HG03025 (cell line): ENCODE results near the gene SEL1L2.

ENCODE experiments used
- ATAC-seq: cut with Tn5 transposase; IDR thresholded peaks from one replicate; pipeline ENCODE4 v1.9.1; 2021; ENCODE audit warnings: mild to moderate bottlenecking, moderate library complexity; ENCODE audit not compliant: unreplicated experiment, low FRiP score

Gene SEL1L2

DNA sequence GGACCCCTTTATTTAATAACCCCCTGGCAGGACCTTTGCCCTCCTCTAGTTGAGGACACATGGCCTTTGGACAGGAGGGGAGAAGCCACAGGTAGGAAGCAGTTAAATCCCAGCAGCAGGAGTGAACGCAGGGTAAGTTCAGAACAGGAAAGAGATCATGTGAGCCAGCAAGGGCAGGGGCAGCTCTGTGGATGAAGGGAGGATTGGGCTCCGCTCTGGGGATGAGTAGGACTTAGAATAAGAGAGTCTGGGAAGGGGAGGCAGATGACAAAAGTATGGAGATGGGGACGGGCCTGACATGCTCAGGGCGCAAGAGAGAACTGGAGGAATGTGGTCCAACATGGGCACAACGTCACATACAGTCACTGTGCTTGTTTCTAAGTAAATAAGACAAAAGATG, 116.6 kb downstream of the SEL1L2 start:
- no peak for ATAC-seq

DNA sequence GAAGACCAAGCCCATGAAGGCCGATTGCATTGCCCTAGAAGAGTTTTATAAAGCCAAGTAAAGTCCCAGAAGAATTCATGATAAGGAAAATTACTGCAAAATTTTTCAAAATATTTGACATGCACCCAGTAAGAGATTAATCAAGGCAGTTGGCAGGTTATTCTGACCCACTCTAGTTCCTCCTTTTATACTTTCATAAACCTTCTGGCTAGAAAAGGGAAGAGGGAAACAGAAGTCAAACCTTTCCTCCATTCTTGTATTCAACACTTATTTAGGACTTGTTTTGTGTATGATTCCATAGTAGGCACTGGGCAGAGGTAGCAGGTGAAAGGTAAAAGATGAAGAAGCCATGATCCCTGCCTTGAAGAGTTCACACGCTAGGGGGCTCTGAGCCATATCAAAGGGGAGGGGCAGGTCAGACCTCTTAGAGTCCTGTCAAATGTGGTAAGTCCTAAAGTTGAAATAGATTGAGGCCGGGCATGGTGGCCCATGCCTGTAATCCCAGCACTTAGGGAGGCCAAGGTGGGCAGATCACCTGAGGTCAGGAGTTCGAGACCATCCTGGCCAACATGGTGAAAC, 120.2 kb downstream of the SEL1L2 start:
- ATAC-seq = no peak

DNA sequence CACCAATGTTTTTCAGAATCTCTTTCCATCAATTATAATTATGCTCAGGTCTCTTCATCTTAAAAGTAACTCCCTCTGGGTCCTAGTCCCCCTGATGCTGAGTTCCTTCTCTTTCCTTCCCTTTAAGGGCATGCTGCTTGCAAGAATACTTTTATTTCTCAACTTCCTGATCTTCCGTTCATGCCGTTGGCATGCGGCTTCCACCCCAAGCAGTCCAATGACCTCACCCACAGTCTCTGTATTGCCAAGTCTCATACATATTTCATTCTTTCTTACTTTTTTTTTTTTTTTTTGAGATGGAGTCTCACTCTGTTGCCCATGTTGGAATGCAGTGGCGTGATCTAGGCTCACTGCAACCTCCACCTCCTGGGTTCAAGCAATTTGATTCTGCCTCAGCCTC, 122.1 kb downstream of the SEL1L2 start:
- ATAC-seq = no peak

DNA sequence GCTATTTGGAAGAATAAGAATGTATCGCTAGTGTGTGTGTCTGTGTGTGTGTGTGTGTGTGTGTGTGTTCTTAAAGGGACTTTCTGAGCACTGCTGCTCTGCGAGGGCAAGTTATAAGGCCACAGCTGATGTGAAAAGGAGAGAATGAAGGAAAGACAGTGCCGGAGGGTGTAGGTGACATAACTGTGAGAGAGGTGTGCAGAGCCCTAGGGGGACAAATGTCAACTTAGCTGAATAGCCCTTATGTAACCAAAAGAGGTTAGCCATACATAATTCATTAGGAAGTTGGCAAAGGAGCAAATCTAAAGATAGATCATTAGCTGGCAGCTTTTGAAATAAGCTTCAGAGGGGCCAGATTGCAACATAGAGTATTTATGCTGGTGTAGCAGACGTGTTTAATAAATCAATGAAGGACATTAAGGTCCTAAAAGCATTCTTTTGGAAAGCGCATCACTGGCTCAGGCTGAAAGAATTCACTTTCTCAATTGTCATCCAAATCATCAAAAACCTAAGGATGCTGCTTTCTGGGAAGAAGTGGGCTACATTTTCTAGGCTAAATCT, 124.5 kb downstream of the SEL1L2 start:
- no peak for ATAC-seq

DNA sequence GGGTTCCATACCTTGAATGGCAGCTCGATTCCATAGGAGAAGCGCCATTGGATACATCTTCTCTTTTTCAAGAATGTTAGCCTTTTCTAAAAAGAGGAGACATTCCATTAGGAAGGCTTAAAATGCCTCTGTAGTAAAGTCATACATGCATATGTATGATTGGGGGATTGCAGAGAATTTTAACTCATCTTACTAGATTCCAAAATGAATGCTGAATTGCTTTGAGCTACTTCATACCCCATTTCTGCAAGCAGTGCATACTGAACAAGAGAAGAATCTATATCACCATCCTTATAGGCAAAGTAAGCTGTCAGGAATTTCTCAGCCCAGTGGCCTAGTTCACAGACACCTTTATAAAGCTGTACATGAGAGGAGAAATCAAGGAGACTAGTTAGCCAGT, 125.3 kb downstream of the SEL1L2 start:
- ATAC-seq = no peak

DNA sequence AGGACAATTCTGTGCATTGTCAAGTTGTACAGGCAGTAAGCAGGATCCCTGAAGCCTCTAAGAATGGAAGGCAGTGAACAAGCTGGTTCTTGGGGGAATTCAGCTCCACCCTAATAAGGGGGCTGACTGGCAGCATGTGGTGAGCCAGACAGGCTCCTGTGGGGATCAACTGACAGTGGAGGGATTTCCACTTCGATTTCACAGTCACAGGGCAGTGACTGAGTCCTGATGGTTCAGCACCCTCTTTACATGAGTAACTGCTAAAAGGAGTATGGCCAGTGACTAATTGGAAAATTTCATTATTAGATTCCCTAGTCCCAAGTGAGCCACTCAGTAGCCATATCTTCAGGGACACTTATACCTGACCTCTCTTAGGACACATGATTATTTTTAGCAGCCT, 127.2 kb downstream of the SEL1L2 start:
- no peak for ATAC-seq

DNA sequence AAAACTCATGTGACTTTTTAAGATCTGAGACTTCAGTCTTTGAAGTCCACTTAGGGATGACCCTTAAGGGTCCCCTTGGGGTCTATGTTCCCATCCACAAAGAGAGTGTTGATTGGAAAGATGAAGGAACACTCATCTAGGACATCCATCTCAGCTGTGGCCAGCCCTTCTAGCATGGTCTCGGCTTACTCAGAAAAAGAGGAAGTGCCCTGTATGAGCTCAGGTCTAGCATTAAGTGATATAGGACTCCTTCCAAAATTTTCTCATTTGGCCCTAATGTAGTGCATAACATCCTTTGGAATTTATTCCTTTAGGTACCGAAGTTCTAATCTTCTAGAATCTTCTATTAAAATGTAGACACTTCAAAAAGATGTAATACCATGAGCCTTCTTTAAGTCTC, 128.2 kb downstream of the SEL1L2 start:
- ATAC-seq = no peak

DNA sequence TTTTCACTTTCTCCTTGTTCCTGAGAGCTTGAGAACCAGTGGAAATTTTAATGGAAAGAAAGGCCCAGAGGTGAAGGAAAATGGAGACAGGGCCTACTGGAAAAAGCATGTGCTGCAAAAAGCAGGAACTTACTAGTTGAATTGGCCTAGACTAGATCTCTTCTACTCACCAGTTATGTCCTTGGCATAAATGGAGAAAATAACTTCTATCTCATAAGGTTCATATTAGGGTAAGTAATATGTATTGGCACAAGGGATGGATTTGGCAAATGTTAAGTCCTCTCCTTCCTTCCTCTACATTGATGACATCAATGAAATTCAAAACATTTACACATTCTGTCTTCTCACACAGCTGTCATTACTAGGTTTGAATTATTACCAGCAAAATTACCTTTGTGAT, 131.5 kb downstream of the SEL1L2 start:
- ATAC-seq = no peak

DNA sequence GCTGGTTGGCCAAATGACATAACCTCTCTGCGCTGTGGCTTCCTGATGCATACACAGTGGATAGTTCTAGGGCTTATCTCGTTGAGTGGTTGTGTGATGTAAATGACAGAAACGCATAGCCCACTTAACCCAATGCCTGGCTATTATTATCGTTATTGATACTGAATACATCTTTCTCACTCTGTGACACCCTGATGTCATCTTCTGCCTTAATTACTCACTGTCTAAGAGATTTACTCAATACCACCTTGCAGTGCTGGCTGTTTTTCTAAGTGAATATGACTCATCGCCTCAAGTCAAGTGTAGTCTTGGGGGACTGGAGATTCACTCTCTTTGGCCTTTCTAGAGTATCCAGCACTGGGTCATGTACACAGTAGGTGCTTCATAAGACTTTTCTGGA, 132.0 kb downstream of the SEL1L2 start:
- no peak for ATAC-seq

DNA sequence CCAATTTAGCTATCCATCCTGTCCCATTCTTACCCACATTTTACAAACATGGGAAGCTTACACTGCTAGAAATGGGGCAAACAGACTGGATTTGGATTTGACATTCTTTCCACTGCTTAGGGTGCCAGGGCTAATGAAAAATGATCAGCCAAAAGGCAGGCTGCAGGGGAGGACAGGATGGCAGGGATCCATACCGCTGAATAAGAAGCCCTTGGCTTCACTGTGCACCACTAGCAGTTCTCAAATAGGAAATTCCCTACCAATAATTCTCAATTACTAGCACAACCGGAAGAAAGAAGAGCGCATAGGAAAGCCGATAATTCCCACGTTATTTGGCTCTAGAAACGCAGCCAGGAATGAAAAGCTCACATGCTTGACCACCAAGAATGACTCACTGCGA, 132.5 kb downstream of the SEL1L2 start:
- ATAC-seq = no peak

DNA sequence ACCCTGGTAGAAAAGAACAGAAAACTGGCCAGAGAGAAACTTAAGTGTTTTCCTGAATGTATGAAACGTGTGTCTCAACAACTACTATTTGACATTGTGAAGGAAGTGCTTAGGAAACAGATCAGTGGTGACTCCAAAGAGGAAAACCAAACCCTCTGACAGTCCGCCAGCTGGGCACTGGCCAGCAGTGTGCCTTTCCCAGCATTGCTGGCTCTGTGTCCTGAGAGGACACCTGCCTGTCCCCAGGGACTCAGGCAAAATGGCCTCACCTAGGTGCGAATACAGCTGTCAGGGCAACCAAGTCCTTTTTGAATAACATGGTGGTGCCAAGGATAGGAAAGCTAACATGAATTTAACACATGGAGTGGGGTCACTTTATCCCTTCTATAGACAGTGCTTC, 133.1 kb downstream of the SEL1L2 start:
- ATAC-seq = no peak

DNA sequence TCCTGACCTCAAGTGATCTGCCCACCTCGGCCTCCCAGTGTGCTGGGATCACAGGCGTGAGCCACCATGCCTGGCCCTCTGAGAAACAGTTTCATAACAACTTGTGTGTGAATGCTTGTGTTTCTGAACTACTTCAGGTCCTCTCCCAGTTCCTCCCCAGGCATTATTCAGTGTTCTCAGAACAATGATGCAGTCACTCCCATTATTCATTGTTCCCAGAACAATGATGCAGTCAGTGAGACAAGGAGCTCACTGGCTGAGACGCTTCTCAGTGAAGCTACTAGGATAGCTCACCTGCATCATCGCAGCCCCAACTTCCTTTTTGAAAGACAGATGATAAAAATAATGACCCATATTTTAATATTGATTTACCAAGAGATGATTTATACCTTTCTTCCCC, 134.1 kb downstream of the SEL1L2 start:
- ATAC-seq = no peak

DNA sequence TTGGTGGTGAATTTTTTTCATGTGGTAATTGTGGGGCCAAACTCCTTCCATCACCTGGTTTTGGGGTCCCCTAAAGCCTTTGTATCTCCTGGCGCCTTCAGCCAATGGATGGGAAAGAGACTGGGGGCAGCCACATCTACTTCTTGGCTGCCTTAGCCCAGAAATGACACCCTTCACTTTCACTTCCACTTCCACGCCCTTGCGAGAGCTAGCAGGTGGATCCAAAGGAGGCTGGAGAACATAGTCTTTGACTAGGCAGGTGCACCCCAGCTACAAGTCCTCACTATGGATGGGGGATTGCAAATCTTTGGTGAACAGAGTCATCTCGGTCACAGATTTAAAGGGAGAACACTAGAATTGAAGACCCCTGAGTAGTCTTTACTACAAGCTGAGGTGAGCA, 134.8 kb downstream of the SEL1L2 start:
- no peak for ATAC-seq

DNA sequence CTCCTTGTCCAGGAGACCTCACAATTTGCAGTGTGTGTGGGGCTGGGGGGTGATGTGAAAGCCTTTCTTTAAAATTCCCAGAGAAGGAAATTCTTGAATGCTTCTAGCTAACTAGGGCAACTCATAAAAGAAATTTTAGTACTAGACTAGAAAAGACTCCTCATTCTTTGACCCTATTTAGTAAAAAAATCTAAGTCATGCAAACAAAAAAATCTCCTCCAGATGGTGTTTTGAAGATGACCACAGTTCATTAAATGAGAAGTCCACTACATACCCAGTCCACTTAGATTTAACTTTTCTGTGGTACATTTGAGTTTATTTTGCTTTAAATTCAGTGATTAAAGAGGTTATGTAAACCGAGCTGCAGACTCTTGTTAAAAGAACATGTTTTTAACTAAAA, 138.1 kb downstream of the SEL1L2 start:
- ATAC-seq = no peak

DNA sequence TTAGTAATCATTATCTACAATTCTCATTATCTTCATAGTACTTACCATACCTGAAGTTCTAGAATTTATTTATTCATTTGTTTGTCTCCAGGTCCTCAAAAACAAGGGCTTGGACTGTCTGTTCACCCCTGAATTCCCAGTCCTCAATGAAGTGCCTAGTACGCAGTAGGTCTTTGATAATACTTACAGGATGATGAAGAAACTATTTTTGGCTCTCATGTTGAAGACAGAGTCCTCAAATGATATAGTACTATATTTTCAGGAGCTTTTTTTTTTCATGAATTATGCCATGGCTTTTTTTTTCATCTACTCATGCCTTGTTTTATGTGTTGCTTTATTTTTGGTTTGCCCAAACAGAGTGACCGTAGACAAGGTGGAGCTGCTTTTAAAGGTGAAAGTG, 139.1 kb downstream of the SEL1L2 start:
- ATAC-seq = no peak

DNA sequence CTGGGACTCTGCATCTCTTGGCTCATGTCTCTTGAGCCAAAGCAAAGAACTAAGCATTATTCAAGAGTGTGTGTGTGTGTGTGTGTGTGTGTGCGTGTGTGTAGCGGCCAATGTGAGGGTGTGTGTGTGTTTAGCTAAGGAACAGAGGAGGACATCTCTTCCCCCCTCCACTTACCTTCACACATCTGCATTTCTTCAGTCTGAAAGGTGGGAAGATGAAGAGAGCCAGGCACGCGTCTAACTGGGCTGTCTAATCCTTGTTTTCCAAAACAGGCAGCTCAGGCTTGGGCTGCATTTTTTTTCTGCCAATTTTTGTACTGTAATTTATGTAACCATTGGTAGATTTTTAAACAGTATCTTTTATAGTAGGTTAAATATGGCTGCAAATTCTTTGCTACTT, 146.1 kb downstream of the SEL1L2 start:
- ATAC-seq = no peak

DNA sequence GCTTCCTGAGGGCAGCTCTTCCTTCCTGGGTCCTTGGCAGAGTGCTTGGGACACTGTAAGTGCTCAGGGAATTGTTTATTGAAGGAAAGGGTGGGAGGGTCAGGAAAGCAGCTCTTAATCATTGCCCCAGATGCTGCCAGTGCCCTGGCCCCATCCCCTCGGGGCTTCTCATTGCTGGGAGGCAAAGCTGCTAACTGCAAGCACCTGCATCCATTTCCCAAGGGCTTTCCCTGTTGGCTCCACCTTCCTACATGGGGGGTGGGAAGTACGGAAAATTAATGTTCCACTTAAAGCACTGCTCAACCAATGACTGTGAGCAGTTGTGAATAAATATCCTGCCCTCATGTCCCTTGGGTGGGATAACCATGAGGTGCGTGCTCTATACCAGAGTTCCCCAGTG, 149.2 kb downstream of the SEL1L2 start:
- ATAC-seq = no peak

DNA sequence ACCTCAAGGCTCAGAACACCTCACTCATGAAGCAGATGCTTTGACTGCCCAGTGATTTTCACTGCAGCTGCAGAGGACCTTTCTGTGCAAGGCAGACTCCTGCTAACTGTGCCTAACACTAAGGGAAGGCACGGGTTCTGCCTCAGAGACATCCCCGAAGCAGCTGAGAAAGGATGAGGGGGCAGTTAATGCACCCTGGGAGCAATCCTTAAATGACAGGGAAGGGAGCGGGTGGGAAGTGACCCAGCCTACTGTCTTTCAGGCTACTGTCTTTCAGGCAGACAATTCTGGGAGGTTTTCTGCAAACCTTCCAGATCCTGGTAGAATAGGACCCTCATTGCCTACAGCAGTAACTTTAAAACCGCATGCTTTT, 150.3 kb downstream of the SEL1L2 start:
- ATAC-seq = no peak

DNA sequence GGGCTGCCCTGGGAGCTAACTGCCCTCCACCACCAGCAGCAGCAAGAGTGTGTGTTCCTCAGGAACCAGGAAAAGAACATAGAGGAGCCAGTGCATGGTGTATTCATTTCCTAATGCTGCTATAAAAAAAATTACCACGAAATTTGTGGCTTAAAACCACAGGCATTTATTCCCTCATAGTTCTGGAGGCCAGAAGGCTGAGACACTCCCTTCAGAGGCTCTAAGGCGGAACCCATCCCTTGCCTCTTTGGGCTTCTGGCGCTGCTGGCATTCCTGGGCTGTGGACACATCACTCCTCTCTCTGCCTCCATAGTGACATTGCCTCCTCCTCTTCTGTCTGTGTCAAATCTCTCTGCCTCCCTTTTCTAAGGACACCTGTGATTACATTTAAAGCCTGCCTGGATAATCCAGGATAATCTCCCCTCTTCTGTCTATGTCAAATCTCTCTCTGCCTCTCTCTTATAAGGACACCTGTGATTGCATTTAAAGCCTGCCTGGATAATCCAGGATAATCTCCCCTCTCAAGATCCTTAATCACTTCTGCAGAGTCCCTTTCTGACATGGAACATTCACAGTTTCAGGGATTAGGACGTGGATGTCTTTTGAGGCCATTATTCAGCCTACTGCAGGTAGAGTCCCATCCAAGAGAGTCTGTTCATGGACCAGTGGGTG, 150.9 kb downstream of the SEL1L2 start:
- ATAC-seq = no peak

DNA sequence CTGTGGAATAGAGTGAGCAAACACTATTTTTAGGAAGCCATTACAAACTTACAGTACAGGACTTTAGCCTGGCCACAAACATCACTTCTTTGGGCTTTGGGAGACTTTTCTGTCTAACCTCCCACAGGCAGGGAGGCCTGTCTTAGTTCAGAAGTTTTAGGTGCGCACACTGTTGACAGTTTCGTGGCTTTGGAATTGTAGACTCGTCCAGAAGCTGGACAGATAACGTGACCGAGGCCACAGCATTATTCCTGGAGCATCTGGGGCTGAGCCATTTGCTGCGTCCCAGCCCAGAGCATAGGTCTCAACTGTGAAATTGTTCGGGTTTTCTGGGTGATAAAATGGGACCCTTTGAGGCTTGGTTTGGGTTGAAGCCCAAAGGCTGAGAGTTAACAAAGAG, 151.8 kb downstream of the SEL1L2 start:
- no peak for ATAC-seq

DNA sequence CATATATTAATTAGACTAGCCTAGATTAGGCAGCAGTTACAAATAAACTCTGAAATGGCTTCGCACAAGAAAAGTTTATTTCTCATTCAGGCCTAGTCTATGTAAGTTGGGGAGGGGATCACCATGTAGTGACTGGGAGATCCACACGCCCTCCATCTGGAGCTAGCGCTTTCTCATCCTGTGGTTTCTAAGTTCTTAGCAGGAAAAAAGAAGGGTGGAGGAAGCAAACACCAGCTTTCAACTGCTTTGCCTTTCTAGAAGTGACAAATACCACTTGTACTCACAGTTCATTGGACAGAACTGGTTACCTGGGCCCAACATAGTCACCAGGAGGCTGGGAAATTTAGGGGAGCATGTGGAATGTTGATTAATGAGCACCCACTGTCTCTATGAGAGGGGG, 158.9 kb downstream of the SEL1L2 start:
- ATAC-seq = no peak

DNA sequence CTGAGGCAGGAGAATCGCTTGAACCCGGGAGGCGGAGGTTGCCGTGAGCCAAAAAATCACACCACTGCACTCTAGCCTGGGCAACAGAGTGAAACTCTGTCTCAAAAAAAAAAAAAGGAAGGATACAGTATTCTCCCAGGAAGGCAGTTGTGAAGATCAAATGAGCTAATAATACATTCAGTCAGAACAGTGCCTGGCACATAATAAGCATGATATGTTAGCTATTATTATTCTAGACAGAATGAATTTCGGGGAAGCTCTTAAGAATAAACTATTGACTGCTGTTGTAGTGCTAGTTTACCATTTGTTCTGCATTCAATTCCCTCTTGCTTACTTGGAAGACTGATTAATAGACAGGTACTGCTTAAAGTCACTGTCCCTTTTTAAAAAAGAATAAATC, 164.9 kb downstream of the SEL1L2 start:
- no peak for ATAC-seq

DNA sequence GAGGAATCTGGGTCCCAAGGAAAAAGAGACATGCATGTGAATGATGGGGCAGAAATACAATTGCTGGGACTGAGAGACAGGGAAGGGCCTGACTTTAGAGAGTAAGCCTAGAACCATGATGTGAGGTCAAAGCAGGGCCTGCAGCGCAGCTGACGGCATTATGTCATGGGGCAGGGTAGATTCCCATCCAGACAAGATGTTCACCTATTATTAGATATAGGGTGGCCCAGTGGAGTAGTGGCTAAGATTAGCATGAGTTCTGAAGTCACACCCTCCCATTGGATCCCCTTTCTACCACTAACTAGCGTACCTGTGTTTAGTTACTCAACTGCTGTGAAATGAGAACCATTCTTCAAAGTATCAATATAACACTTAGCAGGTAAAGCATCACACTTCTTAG, 166.0 kb downstream of the SEL1L2 start:
- no peak for ATAC-seq
